GM21619 (cell line): ENCODE measurements around the gene SULT4A1.
"Not testable (repeated sequence)": the region's sequence is repeated elsewhere in the genome, so short reads cannot be mapped to it uniquely, and the experiment has no call there.

Experiments used
- ATAC-seq: cut with Tn5 transposase; IDR thresholded peaks from one replicate; pipeline ENCODE4 v1.9.1; 2021; ENCODE audit not compliant: unreplicated experiment

Gene SULT4A1

GRCh38 chr22:43862074-43862881 lies at the start of gene SULT4A1:
Gene SULT4A1, minus strand, starts transcription at chr22:43862513. Its CDS starts 131 bp downstream, at chr22:43862382.
- no peak for ATAC-seq

DNA sequence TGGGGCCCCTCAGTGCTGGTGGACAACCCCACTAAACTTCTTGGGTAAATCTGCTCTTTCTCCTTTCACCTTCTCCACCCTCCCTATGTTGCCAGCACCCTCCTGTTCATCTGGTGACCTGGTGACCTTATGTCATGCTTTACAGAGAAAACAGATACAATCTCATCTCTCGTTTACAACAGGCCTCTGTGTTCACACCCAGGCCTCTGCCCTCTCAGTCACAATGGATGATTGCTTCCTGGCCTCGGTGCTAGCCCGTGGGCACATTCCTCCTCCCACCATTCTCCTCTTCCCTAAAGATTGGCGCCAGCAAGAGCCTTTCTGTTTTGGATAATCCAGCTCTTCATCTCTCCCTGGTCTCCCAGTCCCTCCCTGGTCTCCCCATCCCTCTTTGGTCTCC lies 49.0 kb upstream of the SULT4A1 start:
- no peak for ATAC-seq

DNA sequence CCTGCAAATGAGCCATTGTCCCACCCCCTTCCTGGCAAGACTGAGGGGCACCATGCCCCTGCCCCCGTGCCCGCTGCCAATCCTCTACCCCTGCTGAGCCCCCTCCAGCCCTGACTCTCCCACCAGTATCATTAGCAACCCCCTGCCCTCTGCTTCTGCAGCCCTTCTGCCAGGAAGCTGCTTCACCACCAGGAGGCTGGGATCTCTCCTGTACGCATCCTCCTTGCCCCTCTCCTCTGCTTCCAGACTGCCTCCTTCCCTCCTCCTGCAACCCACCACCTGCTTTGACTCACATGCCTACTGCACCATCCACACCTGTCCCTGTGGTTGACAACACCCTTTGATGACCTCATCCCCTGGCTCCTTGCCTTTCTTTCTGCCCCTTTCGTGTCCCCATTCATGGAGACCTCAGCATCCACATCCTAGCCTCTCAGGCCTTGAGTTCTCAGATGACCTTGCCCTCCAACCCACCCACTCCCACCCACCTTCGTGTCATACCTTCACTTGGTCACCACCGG lies 47.9 kb upstream of the SULT4A1 start:
- no peak for ATAC-seq

DNA sequence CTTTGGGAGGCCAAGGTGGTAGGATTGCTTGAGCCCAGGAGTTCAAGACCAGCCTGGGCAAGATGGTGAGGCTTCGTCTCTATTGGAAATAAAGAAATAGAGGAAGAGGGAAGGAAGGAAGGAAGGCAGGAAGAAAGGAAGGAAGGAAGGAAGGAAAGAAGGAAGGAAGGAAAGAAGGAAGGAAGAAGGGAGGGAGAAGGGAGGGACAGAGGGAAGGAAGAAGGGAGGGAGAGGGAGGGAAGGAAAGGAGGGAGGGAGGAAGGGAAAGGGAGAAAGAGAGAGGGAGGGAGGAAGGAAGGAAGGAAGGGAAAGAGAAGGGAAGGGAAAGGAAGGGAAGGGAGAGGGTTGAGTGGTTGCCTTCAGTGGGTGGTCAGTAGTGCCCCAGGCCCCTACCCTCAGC lies 47.4 kb upstream of the SULT4A1 start:
- ATAC-seq: no peak

GRCh38 chr22:43905681-43906080 lies 43.4 kb upstream of the SULT4A1 start:
- ATAC-seq: no peak

DNA sequence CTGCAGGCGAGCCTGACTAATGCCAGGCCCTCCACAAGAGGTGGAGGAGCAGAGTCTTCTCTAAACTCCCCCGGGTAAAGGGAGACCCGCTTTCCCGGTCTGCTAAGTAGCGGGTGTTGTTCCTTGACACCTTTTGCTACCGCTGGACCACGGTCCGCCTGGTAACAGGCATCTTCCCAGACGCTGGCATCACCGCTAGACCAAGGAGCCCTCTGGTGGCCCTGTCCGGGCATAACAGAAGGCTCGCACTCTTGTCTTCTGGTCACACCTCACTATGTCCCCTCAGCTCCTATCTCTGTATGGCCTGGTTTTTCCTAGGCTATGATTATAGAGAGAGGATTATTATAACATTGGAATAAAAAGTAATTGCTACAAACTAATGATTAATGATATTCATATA lies 42.1 kb upstream of the SULT4A1 start:
- ATAC-seq: not testable (repeated sequence)

GRCh38 chr22:43903033-43903432 lies 40.7 kb upstream of the SULT4A1 start:
- ATAC-seq: not testable (repeated sequence)

DNA sequence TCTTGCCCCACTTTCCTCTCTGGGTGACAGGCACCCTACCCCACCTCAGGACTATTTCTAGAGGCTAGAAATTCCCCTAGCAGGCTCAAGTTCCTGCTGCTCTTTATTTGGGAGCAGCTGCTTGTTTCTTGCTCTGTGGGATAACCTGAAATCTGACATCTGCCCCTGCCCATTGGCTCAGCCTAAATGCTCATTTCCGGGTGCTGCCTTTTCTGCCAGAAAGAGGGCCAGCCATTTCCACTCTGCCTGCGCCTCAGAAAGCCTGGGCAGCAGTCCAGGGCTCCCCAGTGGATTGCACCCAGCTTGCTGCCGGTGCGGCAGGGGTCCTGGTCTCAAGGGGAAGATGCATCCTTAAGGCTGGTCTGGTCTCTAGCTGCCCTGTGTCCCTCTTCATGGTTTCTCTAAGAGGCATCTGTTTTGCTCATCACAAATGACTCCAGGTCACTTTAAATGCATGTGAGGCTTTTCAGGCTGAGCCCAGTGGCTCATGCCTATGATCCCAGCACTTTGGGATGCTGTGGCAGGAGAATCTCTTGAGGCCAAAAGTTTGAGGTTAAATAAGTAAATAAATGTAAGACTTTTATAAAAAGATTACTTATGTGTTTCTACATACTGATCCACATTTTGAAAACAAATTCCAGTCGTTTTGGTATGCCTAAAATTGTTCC lies 39.8 kb upstream of the SULT4A1 start:
- no peak for ATAC-seq

- ATAC-seq: no peak
These were observed 37.9 kb upstream of the SULT4A1 start for GRCh38 chr22:43900206-43900605.

DNA sequence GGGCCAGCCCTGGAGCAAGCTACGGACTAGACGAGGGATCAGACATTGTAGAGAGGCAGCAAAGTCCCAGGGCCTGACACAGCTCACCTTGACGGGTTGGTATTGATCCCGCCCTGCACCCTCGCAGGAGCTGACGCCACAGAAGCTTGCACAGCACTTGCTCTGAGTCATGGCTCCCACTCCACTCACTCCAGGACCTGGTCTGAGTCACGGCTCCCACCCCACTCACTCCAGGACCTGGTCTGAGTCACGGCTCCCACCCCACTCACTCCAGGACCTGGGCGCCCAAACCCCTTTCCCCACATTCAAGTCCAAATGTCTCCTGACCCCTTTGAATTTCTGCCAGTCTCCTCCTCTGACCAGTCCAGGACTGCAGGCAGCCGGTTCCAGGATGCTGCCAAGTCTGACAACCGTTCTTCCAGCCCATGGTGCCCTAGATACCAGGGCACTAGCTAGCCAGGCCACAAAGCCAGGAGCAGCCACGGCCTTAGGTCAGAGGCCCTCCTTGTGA lies 35.5 kb upstream of the SULT4A1 start:
- ATAC-seq: no peak

DNA sequence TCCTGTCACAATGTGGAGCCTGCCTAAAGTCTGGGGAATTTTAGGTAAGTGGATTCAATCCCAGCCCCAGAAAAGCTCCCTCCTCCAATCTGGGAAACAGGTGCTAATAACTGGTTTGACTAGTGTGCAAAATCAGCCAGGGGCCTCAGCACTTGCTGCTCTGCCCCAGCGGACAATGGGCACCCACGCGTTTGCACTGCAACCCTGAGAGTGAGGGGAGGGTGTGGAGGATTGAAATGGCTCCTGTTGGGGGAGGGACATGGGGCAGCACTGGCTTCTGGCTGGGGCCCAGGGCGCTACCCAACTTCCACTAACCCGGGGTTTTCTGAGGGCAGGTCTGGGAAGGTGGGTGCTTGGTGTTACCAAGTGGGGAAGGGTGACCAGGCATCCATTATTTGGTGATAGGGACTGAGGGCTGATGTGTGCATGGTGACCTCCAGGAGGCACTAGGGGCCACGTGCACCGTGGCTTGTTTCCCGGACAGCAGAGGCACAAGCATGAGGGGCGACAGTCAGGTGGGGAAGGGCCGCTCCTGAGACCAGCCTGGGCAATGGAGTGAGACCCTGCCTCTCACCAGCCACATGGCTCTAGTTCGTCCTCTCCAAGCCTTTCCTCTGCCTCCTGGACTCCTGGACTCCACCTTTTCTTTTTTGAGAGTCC lies 33.8 kb upstream of the SULT4A1 start:
- no peak for ATAC-seq

DNA sequence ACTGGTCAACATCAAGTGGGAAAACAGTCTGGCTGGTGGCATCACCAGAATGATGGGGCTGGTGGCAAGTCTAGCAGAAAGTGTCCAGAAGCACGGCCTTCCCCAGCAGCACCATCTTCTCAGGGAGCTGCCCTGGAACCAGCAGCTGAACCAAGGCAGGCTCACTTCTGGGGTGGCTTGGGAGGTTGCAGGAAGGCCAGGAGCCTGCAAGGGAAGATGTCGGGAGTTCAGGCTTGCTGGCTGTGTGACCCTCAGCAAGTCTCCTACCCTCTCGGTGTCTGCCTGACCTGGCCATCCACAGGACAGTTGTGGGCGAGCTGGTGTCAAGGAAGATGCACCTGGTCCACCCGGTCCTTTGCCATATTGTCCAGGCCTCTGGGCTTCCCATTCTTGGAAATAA lies 31.8 kb upstream of the SULT4A1 start:
- ATAC-seq: no peak

DNA sequence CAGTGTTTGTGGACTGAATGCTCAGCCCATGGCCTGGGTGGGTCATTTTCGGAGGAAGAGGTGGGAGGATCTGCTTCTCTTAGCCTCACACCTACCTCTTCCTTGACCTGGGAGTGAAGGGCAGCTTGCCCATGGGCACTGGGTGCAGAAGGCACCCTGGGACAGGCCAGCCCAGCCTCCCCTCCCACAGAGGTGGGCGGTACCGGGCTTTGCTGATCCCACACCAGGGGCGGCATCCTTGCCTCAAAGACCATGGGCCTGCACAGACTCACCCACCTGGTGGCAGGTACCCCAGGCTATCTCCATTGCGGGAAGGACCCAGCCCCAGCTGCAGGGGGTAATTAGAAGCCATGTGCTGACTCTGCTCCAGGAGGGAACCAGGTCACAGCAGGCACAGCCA lies 31.0 kb upstream of the SULT4A1 start:
- no peak for ATAC-seq

DNA sequence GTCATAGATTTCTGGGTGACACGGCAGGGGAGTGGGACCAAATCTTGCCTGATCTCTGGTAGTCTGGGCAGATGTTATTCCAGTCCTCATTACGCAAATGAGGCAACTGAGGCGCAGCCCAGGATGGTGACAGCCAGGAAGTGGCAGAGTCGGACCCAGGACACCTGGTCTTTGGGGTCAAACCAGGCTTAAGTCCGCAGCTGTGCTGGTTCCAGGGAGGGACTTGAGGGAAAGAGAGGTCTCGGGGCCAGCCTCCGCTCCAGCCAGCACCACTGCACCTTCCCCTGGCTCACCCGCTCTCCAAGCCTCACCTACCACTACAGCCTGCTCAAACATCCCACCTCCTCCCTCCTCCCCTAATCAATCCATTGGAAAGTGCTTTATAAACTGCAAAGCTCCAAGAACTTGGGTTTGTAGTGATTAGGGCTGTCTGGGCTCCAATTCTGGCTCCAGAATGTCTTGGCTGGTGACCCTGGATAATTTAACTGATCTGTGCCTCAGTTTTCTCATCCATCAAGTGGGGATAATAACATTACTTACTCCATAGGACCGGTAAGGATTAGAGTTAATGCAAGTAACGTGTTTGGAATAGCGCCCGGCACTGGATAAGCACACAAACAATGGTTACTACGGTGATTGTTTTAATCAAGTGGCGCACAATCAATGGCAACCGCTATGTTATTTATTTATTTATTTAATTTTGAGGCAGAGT lies 30.0 kb upstream of the SULT4A1 start:
- no peak for ATAC-seq

DNA sequence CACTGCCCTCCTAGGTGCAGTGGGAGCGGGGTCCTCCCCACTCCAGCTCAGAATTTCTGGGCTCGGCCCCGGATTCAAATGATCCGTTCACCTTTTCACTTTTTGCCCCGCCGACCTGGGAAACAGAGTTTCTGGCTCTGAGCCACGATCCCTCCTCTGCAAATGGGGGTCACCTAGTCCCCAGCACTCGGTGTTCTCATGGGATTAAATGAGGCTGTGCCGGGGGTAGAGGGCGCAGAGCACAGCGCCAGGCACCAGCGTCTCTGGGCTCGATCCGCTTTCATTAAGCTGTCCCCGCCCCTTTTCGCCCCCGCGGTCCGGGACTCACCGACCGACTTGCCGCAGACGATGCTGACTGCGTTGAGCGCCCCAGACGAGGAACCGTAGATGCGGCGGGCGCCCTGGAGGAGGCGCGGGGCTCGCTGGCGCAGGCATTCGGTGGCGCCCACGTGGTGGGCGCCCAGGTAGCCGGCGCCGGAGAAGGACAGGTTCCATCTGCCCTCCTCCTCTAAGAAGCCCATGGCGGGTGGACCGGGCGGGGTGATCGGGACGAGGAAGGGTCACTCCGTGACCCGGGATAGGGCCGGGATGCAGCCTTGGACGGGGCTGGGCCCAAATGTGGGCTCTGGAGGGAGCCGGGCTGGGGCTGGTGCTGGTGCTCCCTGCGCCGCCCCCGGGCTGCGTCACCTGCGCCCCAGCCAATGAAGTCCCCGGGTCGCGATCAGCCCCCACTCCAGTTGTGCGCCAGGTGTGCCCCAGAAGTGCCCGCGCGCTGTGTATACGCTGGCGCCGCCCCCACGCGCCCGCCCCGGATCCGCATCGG lies 29.3 kb upstream of the SULT4A1 start, which contains the start of gene PNPLA5:
TSS of gene PNPLA5 (minus strand) at position 654 of the 823 bp plus-strand sequence. CDS start at position 521, 133 bp downstream.
- ATAC-seq: no peak

GRCh38 chr22:43890901-43891331 lies 28.6 kb upstream of the SULT4A1 start:
- ATAC-seq: no peak

- no peak for ATAC-seq
These were observed 27.5 kb upstream of the SULT4A1 start for GRCh38 chr22:43889860-43890253.

DNA sequence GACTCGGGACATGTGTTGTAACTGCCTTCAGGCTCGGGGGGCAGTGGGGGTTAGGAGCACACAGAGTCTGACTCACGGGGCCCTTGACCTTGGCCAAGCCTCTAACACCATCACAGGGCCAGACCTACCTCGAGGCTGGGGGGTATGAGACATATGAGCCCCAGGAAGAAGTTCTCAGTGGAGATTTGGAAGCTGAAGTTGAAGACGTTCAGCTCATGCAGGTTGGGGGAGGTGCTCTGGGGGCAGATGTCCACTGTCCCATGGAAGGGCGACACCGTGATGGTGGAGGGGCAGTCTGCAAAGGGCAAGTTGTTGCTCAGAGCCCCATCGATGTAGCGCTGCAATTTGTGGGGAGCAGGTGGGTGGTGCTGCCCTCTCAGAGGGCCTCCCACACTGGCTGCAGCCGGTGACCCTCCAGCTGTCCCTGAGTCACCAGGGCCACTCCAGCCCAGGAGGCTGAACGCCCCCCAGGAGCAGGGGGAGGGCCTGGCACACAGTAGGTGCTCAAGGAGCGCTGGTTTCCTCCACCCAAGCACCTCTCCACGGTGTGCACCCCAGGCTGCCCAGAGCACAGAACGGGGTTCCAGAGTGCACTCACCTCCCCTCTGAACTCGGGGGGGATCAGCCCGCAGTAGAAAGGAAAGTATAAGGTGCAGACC lies 27.0 kb upstream of the SULT4A1 start:
- ATAC-seq: no peak

GRCh38 chr22:43888740-43889139 lies 26.4 kb upstream of the SULT4A1 start:
- ATAC-seq: no peak
